Measurements from ENCODE around the gene RAB6B.

The RAB6B gene

DNA sequence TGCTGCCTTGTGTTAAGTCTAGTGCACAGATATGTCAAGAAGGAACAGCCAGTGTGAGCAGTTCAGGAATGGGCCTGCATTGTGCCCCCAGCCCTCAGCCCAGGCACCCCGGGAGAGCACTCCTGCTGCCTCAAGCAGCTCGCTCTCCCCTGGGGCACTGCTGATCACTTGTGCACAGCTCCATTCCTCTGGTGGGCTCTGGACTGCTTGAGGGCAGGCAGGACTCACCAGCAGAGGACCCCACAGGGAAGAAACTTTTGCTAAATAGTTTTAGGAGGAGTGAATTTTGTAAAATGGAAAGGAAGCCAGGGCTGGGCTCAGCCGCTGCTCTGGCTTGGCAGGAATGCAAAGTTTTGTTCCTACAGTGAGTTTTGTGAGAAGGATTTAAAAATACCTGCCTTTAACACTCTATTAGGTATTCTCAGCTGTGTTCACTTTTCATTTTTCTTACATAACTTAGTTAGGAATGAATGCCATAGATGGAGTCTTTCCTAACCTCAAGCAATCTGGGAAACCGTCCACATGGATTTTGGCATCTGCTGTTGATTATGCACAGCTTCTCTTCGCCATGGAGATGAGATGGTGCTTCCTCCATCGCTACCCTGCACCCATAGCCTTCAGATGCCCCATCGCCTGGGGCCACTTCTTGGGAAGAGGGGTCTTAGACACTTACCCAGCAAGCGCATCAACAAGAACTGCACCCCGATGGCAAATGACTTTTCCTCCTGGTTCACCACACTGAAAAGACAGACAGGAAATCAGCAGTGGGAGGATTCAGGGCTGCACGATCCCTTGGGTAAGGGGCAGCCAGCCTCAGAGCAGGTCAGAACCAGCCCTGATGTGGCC lies 42.3 kb upstream of the RAB6B start:
- Histone ChIP-seq H3K9ac (no peak overlapping the region), H3K4me3 (no peak overlapping the region), H3K27ac (no peak overlapping the region), H3K9me3 (no peaks in the 10 kb centered on the region), H3K4me1 (peaks cover 42% of the 10 kb centered on the region), H3K36me3 (no peaks in the 10 kb centered on the region), H3K27me3 (no peaks in the 10 kb centered on the region), H3K4me2 (peak overlapping the region; percentile 57), H4K20me1 (no peaks in the 10 kb centered on the region)
- TF ChIP-seq Cebpa-rat (IDR thresholded peaks at IDR 0.05), result no peak

GRCh38 chr3:133937061-133937686 lies 41.5 kb upstream of the RAB6B start:
- no peaks in the 10 kb centered on the region for H3K9me3 ChIP-seq
- H3K4me1 ChIP-seq, result peaks cover 34% of the 10 kb centered on the region
- H3K36me3 ChIP-seq, result no peaks in the 10 kb centered on the region
- no peak overlapping the region for H3K27ac ChIP-seq
- H3K4me2 ChIP-seq, result no peak overlapping the region
- H3K27me3 ChIP-seq, result no peaks in the 10 kb centered on the region
- H4K20me1 ChIP-seq, result no peaks in the 10 kb centered on the region
- TF ChIP-seq Cebpa-rat (IDR thresholded peaks at IDR 0.05), result no peak
- H3K4me3 ChIP-seq, result no peak overlapping the region
- H3K9ac ChIP-seq, result no peak overlapping the region

DNA sequence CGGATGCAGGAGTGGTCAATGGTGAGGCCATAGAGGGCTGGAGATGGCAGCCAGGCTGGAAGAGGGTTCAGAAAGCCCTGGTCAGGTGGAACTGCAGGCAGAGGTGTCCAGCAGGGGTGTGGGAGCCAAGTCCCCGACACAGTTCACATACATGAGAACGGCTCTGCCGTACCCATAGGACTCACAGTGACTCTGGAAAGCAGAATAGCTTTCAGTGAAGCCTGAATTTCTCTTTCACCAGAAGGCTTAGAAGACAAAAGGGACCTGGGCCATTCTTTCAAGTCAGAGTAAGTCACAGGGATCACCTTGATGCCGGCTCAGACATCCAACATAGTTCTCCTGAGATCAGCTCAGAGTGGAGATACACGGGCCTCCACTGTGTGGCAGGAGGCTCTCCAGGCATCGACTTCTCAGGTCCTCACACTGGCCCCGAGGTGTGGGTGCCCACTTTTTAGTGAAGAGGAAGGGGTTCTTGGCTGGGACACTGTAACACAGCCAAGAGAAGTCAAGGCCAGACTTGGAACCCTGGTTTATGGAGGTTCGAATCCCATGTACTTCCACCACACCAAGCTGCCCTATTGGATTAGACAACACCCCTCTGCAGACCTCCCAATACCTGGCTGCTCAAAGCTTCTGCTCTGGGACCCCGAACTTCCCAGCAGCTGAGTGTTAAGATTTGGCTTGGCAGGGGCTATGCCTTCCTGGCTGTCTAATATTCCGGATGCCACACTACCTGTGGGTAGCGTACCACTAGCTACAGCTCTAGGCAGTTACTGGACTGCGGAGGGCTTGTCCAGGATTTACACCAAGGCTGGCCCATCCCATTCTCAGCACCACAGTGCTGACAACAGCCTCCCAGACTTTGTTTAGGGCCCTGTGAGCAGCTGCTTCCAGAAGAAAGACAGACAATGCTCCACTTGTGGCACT lies 40.4 kb upstream of the RAB6B start:
- Histone ChIP-seq H3K36me3 (no peaks in the 10 kb centered on the region), H3K27ac (no peak overlapping the region), H4K20me1 (no peaks in the 10 kb centered on the region), H3K4me3 (no peak overlapping the region), H3K9me3 (no peaks in the 10 kb centered on the region), H3K9ac (no peak overlapping the region), H3K4me2 (no peak overlapping the region), H3K27me3 (no peaks in the 10 kb centered on the region), H3K4me1 (peaks cover 31% of the 10 kb centered on the region)
- TF ChIP-seq Cebpa-rat (IDR thresholded peaks at IDR 0.05), result no peak

GRCh38 chr3:133934996-133935842 lies 39.5 kb upstream of the RAB6B start:
- no peaks in the 10 kb centered on the region for H3K9me3 ChIP-seq
- no peaks in the 10 kb centered on the region for H4K20me1 ChIP-seq
- no peak overlapping the region for H3K4me3 ChIP-seq
- TF ChIP-seq Cebpa-rat (IDR thresholded peaks at IDR 0.05), result no peak
- no peak overlapping the region for H3K9ac ChIP-seq
- peaks cover 31% of the 10 kb centered on the region for H3K4me1 ChIP-seq
- no peaks in the 10 kb centered on the region for H3K36me3 ChIP-seq
- H3K27ac ChIP-seq, result peak overlapping the region; percentile 74; the same call in 1 of the 2 replicates
- no peak overlapping the region for H3K4me2 ChIP-seq
- H3K27me3 ChIP-seq, result no peaks in the 10 kb centered on the region

DNA sequence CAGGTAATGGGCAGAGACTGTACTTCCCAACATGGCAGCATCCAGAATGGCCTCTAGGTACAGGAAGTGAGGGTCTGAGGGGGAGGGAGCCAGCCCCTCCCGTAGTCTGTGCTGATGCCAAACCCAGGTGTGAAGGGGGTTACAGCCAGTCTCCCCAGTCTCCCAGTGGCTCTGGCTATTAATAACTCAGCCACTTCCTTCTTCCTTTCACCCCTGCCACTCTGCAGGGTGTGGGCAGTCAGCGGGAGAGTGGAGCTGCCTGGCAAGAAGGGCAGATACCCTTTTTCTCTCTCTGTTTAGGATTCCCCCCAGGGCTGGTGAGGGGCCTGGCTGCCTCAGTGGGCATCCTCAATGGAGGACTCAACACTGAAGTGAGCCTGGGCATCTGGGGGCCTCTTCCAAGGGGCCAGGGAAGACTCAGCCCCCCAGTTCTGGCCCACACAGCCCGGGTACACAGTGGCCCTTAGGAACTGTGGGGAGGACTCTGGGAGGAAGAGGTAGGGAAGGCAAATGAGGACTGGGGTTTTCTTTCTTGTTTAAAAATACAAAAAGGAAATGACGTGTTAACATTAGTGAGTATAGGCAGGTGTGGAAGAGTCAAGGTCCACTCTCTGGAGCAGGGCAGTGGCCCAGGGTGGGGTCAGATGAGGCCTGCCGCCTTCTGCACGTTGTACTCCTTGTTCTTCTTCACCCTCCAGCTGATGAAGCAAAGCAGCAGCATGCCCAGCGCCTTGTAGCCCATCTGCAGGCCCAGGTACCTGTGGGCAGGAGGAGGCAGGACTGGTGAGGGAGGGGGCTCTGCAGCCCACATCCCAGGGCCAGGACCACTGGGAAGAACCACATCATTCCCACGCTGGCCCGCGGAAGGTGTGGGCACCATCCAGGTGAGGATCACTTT lies 38.6 kb upstream of the RAB6B start:
- no peak for TF ChIP-seq Cebpa-rat (IDR thresholded peaks at IDR 0.05)
- no peaks in the 10 kb centered on the region for H3K36me3 ChIP-seq
- no peak overlapping the region for H3K9ac ChIP-seq
- no peaks in the 10 kb centered on the region for H4K20me1 ChIP-seq
- H3K4me1 ChIP-seq, result peaks cover 30% of the 10 kb centered on the region
- H3K27ac ChIP-seq, result peak overlapping the region; percentile 74
- no peaks in the 10 kb centered on the region for H3K27me3 ChIP-seq
- no peaks in the 10 kb centered on the region for H3K9me3 ChIP-seq
- H3K4me2 ChIP-seq, result peak overlapping the region; percentile 60
- no peak overlapping the region for H3K4me3 ChIP-seq

DNA sequence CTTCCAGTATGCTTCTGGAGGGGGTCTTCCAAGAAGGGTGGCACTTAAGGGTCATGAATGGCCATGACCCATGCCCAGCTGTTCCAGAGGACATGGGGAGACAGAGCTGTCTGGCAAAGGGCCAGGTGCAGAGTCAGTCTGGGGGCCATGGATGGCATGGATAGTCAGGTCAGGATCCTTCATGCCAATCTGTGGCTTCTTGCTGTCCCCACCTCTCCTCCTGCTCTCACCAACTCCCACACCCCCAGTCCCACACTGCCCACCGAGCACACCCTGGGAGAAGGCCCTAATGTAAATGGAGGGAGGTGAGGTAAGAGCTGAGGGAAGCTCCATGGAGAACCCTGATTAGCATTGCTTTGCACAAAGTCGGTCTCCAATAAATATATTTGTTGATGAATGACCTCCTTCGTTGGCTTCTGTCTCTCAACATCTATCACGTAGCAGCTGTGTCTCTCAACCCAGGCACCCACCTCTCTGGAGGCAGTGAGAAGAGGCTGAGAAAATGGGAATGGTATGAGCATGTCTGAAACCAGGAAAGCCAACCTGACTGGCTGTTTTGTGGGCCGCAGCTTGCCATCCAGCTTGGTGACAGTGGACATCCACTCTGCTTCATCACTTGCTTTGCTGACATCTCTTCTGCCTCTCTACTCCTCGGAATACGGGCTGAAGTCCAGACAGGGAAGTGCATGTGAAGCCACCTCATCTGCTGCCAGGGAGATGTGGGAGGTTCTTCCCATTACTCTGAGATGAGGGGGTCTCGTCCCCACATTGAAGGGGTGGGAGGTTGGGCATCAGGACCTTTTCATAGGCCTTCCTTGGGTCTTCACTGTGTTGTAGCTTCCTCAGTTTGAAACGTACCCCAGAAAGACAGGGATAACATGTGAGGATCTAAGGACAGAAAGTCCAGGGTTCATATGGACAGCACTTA lies 37.7 kb upstream of the RAB6B start:
- H3K36me3 ChIP-seq, result no peaks in the 10 kb centered on the region
- H4K20me1 ChIP-seq, result no peaks in the 10 kb centered on the region
- H3K4me1 ChIP-seq, result peaks cover 20% of the 10 kb centered on the region
- no peak for TF ChIP-seq Cebpa-rat (IDR thresholded peaks at IDR 0.05)
- peak overlapping the region; percentile 60 for H3K4me2 ChIP-seq
- no peak overlapping the region for H3K4me3 ChIP-seq
- no peak overlapping the region for H3K9ac ChIP-seq
- no peaks in the 10 kb centered on the region for H3K27me3 ChIP-seq
- H3K9me3 ChIP-seq, result no peaks in the 10 kb centered on the region
- peak overlapping the region; percentile 74; the same call in 1 of the 2 replicates for H3K27ac ChIP-seq

DNA sequence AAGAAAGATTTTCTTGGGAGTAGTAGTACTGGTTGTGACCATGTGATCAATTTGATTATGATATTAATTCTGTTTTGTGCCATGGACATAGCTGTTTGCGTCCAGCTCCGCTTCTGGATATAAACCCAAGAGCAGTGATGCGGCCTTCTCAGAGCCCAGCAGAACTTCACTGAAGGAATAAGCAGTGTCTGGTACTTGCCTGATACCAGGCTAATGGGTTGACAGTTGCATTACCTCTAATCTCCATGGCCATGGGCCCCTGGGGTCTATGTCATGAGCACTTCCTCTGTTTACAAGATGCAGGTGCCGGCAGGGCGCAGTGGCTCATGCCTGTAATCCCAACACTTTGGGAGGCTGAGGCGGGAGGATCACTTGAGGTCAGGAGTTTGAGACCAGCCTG lies 36.3 kb upstream of the RAB6B start:
- H3K27me3 ChIP-seq, result no peaks in the 10 kb centered on the region
- H3K9me3 ChIP-seq, result no peaks in the 10 kb centered on the region
- H3K36me3 ChIP-seq, result no peaks in the 10 kb centered on the region
- H3K27ac ChIP-seq, result no peak overlapping the region
- H3K4me3 ChIP-seq, result no peak overlapping the region
- no peaks in the 10 kb centered on the region for H4K20me1 ChIP-seq
- no peak overlapping the region for H3K9ac ChIP-seq
- H3K4me2 ChIP-seq, result no peak overlapping the region
- H3K4me1 ChIP-seq, result peaks cover 16% of the 10 kb centered on the region
- TF ChIP-seq Cebpa-rat (IDR thresholded peaks at IDR 0.05), result no peak

Measured in BLaER1 (cell line).